ENCODE data around the gene HSF5.

DNA sequence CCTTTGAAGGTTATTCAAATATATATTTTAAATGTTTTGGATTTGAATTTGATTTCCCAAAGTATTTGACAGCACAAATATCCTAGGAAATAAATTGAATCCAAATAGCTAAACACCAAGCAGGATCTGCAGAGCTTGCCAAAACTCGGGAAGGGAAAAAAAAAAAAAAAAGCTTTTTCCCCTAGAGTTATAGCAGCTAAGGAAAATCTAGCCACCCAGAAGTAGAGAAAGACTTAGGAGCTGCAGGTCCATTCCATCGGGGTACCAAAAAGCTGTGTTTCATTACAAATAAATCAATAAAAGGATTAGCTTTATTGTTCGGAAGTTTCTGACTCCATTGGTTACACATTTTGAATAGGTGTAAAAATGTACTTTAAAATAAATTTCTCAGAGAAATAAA lies 19.3 kb downstream of the HSF5 start:
- TF ChIP-seq CTCF (IDR thresholded peaks at IDR 0.05; ENCODE audit: insufficient read depth, low read length) (no peak), POLR2AphosphoS5 (IDR thresholded peaks at IDR 0.05; ENCODE audit: low read depth) (no peak), REST (IDR thresholded peaks at IDR 0.05; ENCODE audit: insufficient replicate concordance, low read depth) (no peak), GABPA (IDR thresholded peaks at IDR 0.05; ENCODE audit: low read depth) (no peak)

All from HL-60 (cell line).